Skeletal muscle satellite cell (primary cell): ENCODE results near the gene LTBP2.

Experiments used
- H3K27me3 ChIP-seq: 2 replicates; pipeline ENCODE4 v1.7.0; 2013; ENCODE audit warnings: low read length; ENCODE audit not compliant: control insufficient read depth, insufficient read depth
- H3K36me3 ChIP-seq: 2 replicates; pipeline ENCODE4 v1.7.0; 2013; ENCODE audit warnings: mild to moderate bottlenecking, control low read depth, low read length; ENCODE audit not compliant: insufficient read depth
- H3K4me1 ChIP-seq: 2 replicates; pipeline ENCODE4 v1.7.0; 2013; ENCODE audit warnings: low read length; ENCODE audit not compliant: control insufficient read depth, insufficient read depth
- H3K4me2 ChIP-seq: 2 replicates; pipeline ENCODE4 v1.7.0; 2013; ENCODE audit warnings: mild to moderate bottlenecking, low read length
- H3K4me3 ChIP-seq: 2 replicates; pipeline ENCODE4 v1.7.0; 2013; ENCODE audit warnings: low read length
- H3K9ac ChIP-seq: 2 replicates; pipeline ENCODE4 v1.7.0; 2013; ENCODE audit warnings: mild to moderate bottlenecking, low read depth, low read length, moderate library complexity
- H3K9me3 ChIP-seq: replicated peaks from 2 replicates; pipeline ENCODE4 v1.7.0; 2013; ENCODE audit warnings: mild to moderate bottlenecking, control low read depth, low read length

The LTBP2 gene

DNA sequence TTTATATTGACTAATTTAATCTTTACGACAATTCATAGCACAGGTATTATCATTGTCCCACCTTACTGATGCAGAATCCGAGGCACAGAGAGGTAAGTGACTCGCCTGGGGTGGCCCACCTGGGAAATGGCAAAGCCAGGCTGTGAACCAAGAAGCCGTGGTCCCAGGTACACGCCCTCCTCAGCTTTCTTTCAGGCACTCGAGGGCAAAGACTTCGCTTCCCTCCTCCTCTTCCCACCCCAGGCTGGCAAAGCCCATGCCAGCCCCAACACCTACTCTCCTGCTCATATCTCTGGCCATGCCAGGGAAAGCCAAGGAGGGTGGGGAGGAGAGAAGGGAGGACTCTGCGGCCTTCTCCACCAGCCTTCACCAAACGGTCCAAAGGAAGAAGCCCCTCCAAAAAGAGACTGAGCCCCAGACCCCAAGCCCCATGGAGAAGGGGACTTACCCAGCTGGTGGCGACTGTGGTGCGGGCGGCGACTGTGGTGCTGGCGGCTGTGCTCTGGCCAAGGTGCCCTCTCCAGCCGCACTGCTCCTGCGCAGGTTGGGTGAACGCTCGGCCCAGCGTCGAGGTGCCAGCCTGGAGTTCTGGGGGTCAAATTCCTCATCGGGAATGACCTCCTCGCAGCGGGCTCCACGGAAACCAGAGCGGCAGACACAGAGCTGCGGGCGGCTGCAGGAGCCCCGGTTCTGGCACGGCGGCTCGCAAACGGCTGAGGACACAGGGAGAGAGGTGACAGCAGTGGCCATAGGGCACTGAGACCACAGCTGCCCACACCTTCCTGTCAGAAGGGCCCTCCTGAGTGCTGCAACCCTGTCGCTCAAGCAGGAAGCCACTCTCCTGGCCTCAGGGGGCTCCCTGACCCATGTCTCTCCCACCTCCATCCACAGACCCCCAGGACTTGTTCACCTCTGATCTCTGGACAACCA is 26.4 kb downstream of the LTBP2 start:
- Histone ChIP-seq H3K36me3 (peaks cover 79% of the 10 kb centered on the region), H3K4me2 (no peak overlapping the region), H3K9ac (no peak overlapping the region), H3K4me3 (no peak overlapping the region), H3K4me1 (peaks cover 52% of the 10 kb centered on the region), H3K27me3 (no peaks in the 10 kb centered on the region), H3K9me3 (no peaks in the 10 kb centered on the region)

DNA sequence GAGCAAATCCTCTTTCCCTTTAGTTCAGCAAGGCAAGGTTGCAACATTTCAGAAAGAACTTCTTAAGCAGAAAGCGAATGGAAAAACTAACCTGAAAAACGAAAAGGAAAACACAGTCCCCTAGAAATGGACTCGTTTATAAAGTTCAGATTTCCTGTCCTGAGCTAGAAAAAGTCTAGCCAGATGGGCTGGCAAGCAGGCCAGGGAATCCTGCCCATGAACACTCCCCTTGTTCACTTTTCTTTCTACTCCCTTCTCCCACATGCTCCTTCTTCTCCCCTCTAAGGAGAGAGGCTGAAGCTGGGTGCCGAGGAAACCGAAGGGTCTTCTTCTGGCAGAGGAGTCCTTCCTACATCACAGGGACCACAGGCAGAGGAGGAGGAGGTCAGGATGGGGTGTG is 27.1 kb downstream of the LTBP2 start:
- no peak overlapping the region for H3K4me3 ChIP-seq
- H3K9me3 ChIP-seq: no peaks in the 10 kb centered on the region
- peaks cover 59% of the 10 kb centered on the region for H3K4me1 ChIP-seq
- no peak overlapping the region for H3K9ac ChIP-seq
- H3K36me3 ChIP-seq: peaks cover 80% of the 10 kb centered on the region
- no peak overlapping the region for H3K4me2 ChIP-seq
- H3K27me3 ChIP-seq: no peaks in the 10 kb centered on the region

DNA sequence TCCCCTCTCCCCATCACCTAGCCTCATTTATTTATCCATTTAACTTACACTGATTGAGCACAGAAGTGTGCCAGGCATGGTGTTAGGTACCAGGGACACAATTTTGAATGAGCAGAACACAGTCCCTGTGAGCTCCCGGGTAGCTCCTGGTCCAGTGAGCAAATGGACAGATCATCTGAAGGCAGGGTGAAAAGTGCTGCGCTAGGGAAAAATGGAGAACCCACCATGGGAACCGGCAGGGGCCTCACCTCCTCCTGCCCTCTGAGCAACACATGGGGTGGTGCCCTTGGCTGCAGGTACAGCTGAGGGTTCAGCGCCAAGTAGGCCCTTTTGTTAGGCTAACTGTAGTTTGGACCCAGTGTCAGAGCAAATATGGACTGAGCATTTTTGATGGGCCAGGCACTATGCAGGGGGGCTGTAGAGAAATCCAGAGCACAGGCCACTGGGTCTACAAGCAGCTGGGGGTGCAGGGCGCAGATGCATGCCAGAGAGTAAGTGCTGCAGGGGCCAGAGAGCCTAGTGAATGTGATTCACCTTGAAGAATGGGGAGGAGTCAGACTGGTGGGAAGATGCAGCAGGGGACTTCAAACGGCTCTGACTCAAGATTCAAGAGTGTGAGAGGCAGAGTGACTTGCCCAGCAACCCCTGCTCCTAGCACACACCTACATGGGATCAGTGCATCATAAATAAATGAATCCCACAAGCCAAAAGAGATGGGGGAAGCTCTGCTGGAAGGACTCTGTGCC is 28.2 kb downstream of the LTBP2 start:
- peaks cover 65% of the 10 kb centered on the region for H3K4me1 ChIP-seq
- no peaks in the 10 kb centered on the region for H3K9me3 ChIP-seq
- H3K4me3 ChIP-seq: no peak overlapping the region
- H3K27me3 ChIP-seq: no peaks in the 10 kb centered on the region
- peak overlapping the region; percentile 22 for H3K9ac ChIP-seq
- no peak overlapping the region for H3K4me2 ChIP-seq
- H3K36me3 ChIP-seq: peaks cover 76% of the 10 kb centered on the region

DNA sequence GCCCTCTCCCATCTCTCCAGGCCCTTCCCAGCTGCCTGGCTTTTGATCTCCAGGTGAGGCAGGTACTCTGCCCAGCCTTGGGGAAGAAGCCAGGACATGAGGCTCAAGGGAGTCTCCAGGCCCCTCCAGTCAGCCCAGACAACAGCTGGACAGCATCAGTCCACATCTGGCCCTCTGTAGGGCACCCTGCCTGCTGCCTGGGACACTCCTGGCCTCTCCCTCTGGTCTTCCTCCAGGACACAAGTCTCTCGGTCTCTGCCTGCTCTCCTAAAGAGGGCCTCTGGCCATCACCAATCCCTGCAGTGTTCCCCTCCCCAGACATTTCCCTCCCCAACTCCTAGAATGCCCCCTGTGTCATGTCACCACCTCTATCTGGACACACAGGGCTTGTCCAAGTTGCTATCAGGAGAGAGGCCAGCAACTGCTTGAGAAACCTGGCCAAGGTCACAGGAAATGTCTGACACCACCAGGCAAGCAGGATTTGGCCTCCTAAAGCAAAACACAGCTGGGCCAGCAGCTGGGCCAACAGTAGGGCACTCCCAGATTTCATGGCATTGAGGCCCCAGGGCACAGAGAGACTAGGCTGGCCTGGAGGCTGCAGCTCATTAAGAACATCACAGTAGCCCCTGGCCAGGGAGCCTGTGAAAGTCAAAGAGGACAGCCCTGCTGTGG is 29.0 kb downstream of the LTBP2 start:
- Histone ChIP-seq H3K4me1 (peaks cover 64% of the 10 kb centered on the region), H3K4me3 (no peak overlapping the region), H3K9me3 (no peaks in the 10 kb centered on the region), H3K27me3 (no peaks in the 10 kb centered on the region), H3K36me3 (peaks cover 78% of the 10 kb centered on the region), H3K4me2 (no peak overlapping the region), H3K9ac (peak overlapping the region; percentile 22)

DNA sequence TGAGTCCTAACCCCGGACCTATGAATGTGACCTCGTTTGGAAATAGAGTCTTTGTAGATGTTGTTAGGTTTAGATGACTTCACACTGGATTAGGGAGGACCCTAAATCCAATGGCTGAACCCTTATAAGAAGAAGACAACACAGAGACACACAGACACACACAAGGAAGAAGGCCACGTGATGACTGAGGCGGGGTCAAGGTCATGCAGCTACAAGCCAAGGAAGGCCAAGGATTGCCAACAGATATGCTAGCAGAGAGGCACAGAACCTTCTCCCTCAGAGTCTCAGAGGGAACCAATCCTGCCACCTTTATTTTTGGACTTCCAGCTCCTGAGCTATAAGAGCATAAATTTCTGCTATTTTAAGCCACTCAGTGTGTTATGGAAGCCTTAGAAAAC is 31.8 kb downstream of the LTBP2 start:
- Histone ChIP-seq H3K4me2 (no peak overlapping the region), H3K9me3 (no peaks in the 10 kb centered on the region), H3K4me1 (peaks cover 60% of the 10 kb centered on the region), H3K36me3 (peaks cover 79% of the 10 kb centered on the region), H3K4me3 (no peak overlapping the region), H3K27me3 (no peaks in the 10 kb centered on the region), H3K9ac (no peak overlapping the region)

DNA sequence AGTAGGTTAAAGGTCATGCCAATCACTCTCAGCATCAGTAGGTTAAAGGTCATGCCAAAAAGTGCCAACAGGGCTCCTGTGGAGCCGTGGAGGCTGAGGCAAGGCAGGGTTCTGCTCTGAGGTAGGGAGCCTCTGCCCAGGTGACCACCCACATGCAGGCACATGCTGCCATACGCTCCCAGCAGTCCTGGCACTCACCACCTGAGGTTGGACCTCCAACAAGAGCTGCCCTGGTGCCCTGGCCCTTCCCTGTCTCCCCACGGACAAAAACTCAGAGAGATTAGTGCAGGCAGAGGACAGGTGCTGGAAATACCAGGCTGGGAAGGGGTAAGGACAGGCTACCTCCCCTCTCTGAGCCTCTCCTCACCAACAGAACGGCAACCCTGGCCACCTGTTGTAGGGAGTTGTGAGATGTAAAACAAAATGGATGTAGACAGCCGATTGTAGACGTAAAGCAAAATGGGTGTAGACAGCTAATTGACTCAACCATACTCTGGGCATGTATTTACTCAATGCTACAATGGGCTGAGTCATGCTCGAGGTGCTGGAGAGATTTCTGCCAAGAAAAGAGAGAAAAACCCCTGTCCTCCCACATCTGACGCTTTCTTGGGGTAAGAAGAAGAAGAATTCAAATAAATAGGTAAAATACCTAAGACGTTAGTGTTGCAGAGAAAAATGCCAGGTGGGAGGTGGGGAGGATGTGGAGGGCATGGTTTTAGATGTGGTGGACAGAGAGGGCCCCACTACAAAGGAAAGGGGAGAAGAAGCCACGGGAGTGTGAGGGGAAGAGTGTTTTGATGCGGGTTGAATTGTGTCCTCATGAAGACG is 32.4 kb downstream of the LTBP2 start:
- Histone ChIP-seq H3K4me3 (no peak overlapping the region), H3K4me2 (peak overlapping the region; percentile 13), H3K36me3 (peaks cover 77% of the 10 kb centered on the region), H3K4me1 (peaks cover 61% of the 10 kb centered on the region), H3K9ac (peak overlapping the region; percentile 42), H3K27me3 (no peaks in the 10 kb centered on the region), H3K9me3 (no peaks in the 10 kb centered on the region)

DNA sequence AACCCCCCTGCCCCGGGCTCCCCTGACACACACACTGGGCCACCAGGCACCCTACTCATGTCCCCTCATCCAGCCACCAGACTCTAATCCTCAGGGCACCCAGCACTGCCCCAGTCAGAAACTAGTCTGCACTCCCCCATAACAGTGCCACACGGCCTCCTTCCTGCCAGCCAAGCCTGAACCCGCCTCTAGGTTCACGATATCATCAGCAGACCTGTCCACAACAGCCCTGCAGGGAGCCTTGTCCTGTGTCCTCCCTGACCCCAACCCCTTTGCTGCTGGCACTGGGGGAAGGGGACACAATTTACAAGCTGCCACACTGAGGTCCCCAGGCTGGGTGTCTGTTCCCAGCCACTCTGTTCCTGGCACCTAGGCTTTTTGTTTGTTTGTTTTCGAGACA is 33.6 kb downstream of the LTBP2 start:
- peaks cover 61% of the 10 kb centered on the region for H3K4me1 ChIP-seq
- peaks cover 75% of the 10 kb centered on the region for H3K36me3 ChIP-seq
- H3K9ac ChIP-seq: no peak overlapping the region
- no peak overlapping the region for H3K4me3 ChIP-seq
- H3K4me2 ChIP-seq: no peak overlapping the region
- H3K27me3 ChIP-seq: no peaks in the 10 kb centered on the region
- no peaks in the 10 kb centered on the region for H3K9me3 ChIP-seq

DNA sequence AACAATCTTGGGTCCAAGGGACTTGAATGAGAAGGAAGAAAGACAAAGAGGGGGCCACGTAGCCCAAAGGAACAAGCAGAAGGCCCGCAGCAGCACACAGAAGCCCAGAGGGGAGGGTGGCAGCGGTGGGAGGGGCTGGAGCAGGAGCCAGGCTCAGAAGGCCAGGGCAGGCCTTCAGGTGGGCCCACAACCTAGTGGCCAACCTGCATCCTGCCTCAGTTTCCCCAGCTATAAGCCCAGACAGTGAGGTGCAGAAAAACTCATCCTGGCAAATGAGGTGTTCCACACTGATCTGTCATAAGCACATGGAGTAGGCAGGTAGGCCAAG is 34.1 kb downstream of the LTBP2 start:
- H3K4me2 ChIP-seq: no peak overlapping the region
- no peak overlapping the region for H3K9ac ChIP-seq
- no peaks in the 10 kb centered on the region for H3K9me3 ChIP-seq
- no peaks in the 10 kb centered on the region for H3K27me3 ChIP-seq
- no peak overlapping the region for H3K4me3 ChIP-seq
- peaks cover 61% of the 10 kb centered on the region for H3K4me1 ChIP-seq
- peaks cover 76% of the 10 kb centered on the region for H3K36me3 ChIP-seq

DNA sequence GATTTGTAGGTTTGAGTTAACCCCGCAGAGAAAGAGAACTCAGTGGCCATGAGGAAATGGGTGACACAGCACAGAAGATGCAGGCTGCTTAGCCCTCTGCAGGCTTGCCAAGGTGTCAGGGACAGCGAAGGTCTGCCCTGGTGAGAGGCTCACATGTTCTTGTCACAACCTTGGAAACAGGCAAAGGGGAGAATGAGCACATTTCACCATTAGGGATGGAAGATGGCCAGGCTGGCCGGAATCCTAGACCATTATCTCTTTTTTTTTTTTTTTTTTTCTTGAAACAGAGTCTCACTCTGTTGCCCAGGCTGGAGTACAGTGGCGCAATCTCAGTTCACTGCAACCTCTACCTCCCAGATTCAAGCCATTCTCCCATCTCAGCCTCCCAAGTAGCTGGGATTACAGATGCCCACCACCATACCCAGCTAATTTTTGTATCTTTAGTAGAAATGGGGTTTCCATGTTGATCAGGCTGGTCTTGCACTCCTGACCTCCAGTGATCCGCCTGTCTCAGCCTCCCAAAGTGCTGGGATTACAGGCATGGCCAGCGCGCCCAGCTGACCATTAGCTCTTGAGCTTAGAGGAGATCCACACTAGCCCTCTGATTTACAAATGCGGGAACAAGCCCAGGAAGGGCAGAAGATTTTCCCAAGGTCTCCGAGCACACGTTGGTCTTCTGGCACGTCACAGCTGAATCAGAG is 34.6 kb downstream of the LTBP2 start:
- no peak overlapping the region for H3K9ac ChIP-seq
- H3K4me2 ChIP-seq: no peak overlapping the region
- H3K9me3 ChIP-seq: no peaks in the 10 kb centered on the region
- H3K4me1 ChIP-seq: peaks cover 64% of the 10 kb centered on the region
- no peak overlapping the region for H3K4me3 ChIP-seq
- H3K36me3 ChIP-seq: peaks cover 72% of the 10 kb centered on the region
- no peaks in the 10 kb centered on the region for H3K27me3 ChIP-seq

DNA sequence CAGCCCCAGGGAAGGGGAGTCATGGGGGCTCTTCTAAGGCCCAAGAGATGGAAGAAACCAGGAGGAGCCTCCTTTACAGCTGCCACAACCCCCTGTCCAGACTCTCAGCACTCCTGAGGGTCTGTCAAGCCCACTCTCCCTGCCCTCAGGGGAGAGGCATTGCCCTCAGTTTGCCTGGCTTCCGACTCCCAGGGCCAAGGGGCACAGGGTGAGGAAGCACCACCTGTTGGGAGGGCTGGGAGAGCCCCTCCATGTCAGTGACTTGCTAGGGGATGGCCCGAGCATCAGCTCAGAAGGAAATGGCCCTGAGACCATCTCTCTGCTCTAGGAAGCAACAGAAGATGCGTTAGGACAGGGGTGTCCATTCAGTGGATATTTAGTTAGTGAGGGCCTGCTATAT is 36.1 kb downstream of the LTBP2 start:
- Histone ChIP-seq H3K9me3 (no peaks in the 10 kb centered on the region), H3K9ac (no peak overlapping the region), H3K36me3 (peaks cover 63% of the 10 kb centered on the region), H3K27me3 (no peaks in the 10 kb centered on the region), H3K4me3 (no peak overlapping the region), H3K4me1 (peaks cover 75% of the 10 kb centered on the region), H3K4me2 (no peak overlapping the region)
